Neural cell (in vitro differentiated cells): ENCODE measurements around the gene SDK1.

Experiments used
- EP300 ChIP-seq: fragments of 450-650 bp; conservative IDR thresholded peaks from 2 replicates; pipeline ENCODE4 v1.6.1; 2014; ENCODE audit warnings: antibody characterized with exemption, mild to moderate bottlenecking, moderate library complexity; ENCODE audit not compliant: poor library complexity, severe bottlenecking
- EZH2 ChIP-seq: fragments of 200-600, 300-800 bp; shearing (Covaris generic), sonication (generic); IDR thresholded peaks from 2 replicates; pipeline ENCODE4 v1.6.1; 2014; ENCODE audit warnings: antibody characterized with exemption, low read length, borderline replicate concordance, mild to moderate bottlenecking; ENCODE audit not compliant: insufficient read depth, poor library complexity, severe bottlenecking
- MXI1 ChIP-seq: fragments of 450-650 bp; conservative IDR thresholded peaks from 2 replicates; pipeline ENCODE4 v1.6.1; 2014; ENCODE audit warnings: antibody characterized with exemption, mild to moderate bottlenecking; ENCODE audit not compliant: poor library complexity, severe bottlenecking
- POLR2AphosphoS5 ChIP-seq: IDR thresholded peaks from 2 replicates; pipeline ENCODE4 v1.6.1; 2012
- RAD21 ChIP-seq: fragments of 450-650 bp; conservative IDR thresholded peaks from 2 replicates; pipeline ENCODE4 v1.6.1; 2014; ENCODE audit warnings: antibody characterized with exemption, mild to moderate bottlenecking, moderate library complexity
- REST ChIP-seq: IDR thresholded peaks from 2 replicates; pipeline ENCODE4 v1.6.1; 2012; ENCODE audit warnings: borderline replicate concordance
- SMC3 ChIP-seq: fragments of 450-650 bp; conservative IDR thresholded peaks from 2 replicates; pipeline ENCODE4 v1.6.1; 2014; ENCODE audit warnings: antibody characterized with exemption, mild to moderate bottlenecking, moderate library complexity; ENCODE audit not compliant: poor library complexity
- TAF1 ChIP-seq: IDR thresholded peaks from 2 replicates; pipeline ENCODE4 v1.6.1; 2012; ENCODE audit warnings: low read depth
- TF ChIP-seq, protein P1 (sequence below): fragments of 450-650 bp; IDR thresholded peaks from 2 replicates; pipeline ENCODE4 v1.5.1; 2014; ENCODE audit warnings: antibody characterized with exemption, mild to moderate bottlenecking, moderate library complexity; ENCODE audit not compliant: poor library complexity, severe bottlenecking

DNA sequence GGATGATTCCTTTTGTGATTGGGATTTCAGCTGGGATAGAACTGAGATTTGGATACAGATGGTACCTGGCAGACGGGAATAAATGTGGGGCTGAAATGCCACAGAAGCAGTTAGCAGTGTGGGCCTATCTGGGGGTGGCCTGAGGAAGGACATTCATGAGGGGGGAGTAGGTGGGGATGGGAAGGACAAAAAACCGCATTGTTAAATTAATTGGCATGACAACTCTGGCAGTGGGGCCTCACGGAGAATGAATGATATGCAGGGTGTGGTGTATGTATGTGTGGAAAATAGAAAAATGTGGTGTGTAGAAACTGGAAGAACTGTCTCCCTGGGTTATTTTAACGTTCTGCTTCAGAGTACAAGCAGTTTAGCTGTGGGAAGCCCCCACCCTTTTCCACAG, 17.8 kb downstream of the SDK1 start:
- TF ChIP-seq, protein P1, sequence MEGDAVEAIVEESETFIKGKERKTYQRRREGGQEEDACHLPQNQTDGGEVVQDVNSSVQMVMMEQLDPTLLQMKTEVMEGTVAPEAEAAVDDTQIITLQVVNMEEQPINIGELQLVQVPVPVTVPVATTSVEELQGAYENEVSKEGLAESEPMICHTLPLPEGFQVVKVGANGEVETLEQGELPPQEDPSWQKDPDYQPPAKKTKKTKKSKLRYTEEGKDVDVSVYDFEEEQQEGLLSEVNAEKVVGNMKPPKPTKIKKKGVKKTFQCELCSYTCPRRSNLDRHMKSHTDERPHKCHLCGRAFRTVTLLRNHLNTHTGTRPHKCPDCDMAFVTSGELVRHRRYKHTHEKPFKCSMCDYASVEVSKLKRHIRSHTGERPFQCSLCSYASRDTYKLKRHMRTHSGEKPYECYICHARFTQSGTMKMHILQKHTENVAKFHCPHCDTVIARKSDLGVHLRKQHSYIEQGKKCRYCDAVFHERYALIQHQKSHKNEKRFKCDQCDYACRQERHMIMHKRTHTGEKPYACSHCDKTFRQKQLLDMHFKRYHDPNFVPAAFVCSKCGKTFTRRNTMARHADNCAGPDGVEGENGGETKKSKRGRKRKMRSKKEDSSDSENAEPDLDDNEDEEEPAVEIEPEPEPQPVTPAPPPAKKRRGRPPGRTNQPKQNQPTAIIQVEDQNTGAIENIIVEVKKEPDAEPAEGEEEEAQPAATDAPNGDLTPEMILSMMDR, result no peak
- no peak for TF ChIP-seq POLR2AphosphoS5
- TF ChIP-seq EZH2, result no peak
- no peak for TF ChIP-seq SMC3
- TF ChIP-seq MXI1, result no peak
- no peak for TF ChIP-seq EP300
- TF ChIP-seq REST, result no peak
- TF ChIP-seq RAD21, result no peak
- no peak for TF ChIP-seq TAF1
